Measurements from ENCODE around the gene BNIP3.

GRCh38 chr10:132005147-132005546 lies 23.4 kb upstream of the BNIP3 start:
- TF ChIP-seq CTCF (IDR thresholded peaks at IDR 0.05; ENCODE audit: insufficient read depth, low read length, poor library complexity, severe bottlenecking) (no peak), EZH2phosphoT487 (conservative IDR thresholded peaks at IDR 0.05; ENCODE audit: low read length) (no peak)
